ENCODE results near the gene ACADVL.
A peak's percentile ranks its signal among the peaks of the same experiment; 100 is the strongest.

ACADVL gene

DNA sequence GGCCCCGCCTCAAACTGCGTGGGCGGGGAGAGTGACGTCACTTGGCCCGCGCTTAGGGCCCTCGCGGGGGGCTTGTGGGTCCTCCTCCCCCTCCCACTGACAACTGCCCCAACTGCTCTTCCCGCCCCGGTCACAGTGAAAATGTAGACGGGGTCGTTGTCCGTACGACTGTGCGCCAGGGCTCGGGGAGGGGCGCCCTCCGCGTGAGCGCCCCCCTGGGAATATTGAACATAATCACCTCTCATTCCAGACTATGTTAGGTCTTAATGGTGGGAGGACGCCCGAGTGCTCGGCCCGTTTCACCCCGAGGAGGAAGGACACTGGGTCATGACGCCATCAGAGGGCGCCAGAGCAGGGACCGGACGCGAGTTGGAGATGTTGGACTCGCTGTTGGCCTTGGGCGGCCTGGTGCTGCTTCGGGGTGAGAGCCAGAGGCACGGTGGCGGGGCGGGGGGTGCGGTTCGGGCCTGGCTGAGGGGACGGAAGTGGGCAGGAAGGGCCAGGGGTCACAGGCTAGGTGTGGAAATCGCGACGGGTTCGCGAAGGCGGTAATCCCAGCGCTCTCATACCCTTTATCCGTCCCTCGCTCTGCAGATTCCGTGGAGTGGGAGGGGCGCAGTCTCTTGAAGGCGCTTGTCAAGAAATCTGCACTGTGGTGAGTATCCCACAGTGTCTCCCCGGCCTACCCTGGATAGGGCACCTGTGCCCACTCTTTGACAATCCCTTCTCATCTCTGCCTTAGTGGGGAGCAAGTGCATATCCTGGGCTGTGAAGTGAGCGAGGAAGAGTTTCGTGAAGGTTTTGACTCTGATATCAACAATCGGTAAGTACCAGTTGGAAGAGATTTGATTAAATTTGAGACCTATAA lies 32.7 kb downstream of the ACADVL start, which contains the start of gene ELP5:
ELP5 (plus strand) TSS at position 40 of the 868 bp plus-strand sequence; CDS start at position 376, 336 bp downstream.
- DNase-seq = no peak

DNA sequence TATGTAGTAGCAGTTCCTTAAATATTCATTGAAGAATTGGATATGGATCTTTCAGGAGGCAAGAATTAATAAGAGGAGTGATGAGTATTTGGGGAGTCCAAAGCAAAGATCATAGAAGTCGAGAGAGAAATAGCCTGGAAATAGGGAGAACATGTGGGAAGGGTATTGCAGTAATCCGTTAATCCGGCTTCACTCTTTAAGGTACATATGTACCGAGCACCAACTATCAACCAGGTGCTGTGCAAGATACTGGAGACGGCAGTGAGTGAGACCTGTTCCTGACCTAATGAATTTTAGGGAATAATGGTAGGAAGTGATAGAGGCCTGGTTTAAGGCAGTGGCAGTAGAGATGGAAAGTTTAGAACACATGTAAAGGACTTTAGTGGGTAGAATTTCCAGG lies 33.3 kb downstream of the ACADVL start:
- DNase-seq = no peak

DNA sequence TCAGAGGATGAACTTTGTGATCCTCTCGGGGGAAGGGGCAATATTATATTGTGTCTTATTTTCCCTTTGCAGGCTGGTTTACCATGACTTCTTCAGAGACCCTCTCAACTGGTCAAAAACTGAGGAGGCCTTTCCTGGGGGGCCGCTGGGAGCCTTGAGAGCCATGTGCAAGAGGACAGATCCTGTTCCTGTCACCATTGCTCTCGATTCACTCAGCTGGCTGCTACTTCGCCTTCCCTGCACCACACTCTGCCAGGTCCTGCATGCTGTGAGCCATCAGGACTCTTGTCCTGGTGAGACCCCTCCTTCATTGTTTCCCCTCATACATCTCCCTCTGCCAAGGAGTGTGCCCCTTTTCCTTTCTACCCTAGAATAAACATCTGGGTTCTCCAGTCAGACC lies 34.8 kb downstream of the ACADVL start:
- no peak for DNase-seq

DNA sequence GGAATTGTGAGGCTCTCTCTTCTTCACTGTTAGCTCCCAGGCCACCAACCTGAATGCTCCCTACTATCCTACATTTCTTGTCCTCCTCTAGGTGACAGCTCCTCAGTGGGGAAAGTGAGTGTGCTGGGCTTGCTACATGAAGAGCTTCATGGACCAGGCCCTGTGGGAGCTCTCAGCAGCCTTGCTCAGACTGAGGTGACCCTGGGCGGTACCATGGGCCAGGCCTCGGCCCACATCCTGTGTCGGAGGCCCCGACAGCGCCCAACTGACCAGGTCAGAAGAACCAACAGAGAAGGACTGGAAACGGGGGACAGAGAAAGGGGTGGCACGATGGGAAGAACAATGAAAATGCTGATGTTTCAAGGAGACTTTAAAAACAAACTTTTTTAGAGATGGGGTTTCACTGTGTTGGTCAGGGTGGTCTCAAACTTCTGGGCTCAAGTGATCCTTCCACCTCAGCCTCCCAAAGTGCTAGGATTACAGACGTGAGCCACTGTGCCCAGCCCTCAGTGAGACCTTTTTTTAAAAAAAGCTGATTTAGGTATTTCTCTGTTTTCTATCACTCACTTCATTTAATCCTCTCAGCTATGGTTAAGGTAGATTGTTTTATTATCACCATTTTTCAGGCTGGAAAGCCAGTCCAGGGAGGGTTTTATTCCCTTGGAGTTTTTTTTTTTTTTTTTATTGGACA lies 37.2 kb downstream of the ACADVL start:
- DNase-seq = no peak

DNA sequence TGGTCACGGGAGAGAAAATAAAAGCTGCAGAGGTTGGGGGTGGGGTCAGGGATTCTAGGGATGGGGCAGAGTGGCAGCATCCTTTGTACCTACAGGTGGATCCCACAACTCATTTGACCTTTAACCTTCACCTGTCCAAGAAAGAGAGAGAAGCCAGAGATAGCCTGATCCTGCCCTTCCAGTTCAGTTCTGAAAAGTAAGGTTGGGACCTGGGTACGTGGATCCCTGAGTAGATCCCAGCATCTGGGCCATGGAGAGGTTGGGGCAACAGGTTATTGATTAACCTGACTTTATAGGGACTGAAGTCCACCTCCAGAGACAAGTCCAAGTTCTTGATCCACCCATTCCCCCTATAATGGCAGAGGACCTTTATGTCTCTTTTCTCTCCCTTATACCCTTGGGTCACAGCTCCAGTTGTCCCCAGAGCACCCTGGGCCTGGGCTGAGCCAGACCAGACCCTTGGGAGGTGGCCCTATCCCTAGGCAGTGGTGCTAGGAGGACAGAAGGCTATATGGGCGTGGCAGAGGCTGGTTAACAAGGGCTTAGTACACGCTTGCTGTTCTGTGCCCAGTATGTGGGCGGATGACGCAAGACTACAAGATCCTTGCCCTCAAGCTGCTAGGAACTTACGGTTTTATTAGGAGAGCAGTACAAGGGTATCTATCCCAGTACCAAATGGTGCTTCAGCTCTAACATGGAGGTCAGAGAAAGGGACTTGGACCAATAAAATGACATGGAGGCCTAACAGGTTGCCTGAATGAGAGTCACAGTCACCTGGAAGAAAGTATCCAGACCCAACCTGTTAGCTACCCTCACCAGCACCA lies 39.2 kb downstream of the ACADVL start:
- no peak for DNase-seq

DNA sequence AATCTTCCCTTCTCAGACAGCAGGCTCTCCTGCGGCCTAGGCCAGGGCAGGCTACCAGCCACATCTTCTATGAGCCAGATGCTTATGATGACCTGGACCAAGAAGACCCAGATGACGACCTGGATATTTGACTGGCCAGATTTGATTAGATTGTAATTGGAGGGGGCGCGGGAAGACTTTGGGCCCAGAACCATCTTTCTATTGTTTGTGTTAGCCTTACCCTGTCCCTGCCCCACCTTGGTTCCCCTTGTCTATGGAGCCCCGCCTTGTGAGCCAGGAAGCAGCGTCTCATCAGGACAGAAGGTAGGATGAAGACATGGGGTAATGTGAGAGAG lies 39.8 kb downstream of the ACADVL start:
- DNase-seq = no peak

DNA sequence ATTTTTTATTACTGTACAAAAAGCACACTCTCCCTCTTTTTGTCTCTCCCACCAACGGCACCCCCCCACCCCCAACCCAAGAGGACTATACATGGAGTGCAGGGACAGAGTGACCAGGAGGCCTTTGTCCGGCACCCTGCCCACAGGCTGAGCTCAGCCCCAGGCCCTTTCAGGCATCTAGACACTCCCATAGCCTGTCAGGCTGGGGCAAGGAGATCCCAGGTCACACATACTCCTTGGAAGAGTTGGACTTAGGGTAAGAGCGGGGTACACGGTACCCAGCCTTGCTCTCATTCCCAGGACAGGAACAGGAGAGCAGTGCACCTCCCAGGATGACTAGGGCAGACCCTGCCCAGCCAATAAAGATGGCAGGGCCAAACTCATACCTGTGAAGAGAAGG lies 40.4 kb downstream of the ACADVL start:
- no peak for DNase-seq

DNA sequence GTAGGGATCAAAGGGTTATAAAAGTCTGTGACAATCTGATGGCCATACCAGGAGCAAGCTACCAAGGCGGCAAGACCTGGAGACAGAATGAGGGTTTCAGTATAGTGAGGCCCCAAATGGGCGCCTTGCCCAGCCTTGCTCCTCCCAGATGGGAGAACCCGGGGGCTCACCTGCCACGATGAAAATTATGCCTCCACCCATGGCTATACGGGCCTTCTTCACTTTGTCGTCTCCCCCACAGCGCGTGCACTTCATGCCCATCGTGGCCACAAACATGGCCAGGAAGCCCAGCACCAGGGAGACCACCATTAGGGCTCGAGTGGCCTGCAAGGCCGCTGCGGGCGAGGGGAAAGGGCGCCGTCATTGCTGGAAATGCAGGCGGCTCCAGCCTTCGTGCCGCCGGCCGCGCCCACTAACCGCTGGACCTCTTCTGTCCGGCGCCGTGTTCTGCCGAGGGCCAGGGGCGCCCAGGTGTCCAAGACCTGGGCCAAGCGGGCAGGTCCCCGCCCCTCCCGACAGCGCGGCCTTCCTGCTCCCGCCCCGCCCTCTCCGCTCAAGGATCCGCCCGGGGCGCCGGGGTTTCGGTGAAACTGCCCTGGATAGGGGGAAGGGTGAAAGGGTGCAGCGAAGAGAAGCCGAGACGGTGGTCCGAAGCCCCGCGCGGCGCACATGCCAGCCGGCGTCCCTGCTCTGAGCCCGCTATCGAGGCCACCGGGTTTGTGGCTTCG lies 41.1 kb downstream of the ACADVL start:
- DNase-seq = no peak

DNA sequence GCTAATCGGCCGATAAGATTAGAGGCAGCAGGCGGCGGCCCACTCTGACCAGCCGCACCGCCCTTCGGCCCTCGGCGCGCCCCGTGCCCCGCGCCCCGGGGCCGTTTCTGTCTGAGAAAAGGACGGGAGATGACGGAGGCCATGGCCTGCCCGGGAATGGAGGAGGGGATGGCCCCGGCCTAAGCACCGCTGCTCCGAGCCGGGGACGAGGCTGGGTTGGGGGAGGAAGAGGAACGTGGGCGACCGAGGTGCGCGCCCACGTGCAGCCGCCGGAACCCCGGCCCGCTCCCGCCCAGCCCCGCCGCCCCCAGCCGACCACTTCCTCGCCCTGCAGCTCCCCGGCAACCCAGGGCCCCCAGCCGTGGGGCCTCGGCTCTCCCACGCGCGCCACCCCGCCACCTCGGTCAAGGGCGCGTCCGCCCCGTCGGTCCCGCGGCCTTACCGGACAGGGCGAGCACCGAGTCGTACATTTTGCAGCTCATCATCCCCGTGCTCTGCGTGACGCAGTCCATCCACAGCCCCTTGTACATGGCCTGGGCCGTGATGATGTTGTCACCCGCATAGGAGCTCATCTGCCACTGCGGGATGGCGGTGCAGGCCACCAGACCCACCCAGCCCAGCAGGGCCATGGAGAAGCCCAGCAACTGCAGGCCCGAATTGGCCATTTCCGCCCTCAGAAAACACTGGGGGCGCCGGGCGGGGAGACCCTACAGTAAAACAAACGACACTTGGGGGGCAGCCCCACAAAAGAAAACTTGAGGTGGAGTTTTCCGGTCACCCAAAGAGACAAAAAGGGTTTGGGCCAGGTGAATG lies 41.8 kb downstream of the ACADVL start:
- DNase-seq = no peak

DNA sequence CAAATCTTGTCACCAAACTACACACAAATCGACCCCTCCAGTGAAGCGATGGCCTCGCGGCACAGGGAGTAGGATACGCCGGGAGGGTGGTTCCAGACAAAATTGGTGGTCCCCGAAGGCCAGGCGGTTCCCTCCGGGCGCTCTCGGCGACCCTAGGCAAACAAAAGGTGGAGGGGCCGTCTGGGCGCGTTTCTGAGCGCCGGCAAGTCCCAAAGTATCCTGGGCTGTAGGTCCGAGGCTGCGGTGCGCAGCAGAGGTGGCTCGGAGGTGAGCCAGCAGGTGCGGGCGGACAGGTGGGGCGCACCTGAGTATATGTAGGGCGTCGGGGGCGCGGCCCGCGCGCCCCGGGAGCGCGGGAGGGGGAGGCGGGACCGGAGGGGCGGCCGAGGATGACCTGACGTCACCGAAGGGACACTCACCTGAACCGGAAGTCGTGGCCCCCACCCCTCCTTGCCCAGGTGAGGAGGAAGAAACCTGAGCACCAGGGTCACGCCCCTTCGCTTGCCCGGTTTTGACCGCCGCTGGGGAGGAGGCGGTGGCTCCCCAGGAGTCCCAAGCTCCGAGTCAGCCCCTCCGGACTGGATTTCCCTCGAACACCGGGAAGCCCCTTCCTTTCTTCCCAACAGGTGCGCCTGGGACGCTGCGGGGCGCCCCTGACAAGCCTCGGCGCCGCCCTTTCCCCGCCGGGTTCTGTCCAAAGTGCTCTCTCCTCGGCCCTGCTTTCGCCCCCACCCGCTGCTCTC lies 42.6 kb downstream of the ACADVL start, which contains the start of gene CLDN7:
CLDN7 (minus strand) TSS at position 287 of the 743 bp plus-strand sequence. CDS start 435 bp downstream, outside the sequence.
- DNase-seq = peak; percentile 29

DNA sequence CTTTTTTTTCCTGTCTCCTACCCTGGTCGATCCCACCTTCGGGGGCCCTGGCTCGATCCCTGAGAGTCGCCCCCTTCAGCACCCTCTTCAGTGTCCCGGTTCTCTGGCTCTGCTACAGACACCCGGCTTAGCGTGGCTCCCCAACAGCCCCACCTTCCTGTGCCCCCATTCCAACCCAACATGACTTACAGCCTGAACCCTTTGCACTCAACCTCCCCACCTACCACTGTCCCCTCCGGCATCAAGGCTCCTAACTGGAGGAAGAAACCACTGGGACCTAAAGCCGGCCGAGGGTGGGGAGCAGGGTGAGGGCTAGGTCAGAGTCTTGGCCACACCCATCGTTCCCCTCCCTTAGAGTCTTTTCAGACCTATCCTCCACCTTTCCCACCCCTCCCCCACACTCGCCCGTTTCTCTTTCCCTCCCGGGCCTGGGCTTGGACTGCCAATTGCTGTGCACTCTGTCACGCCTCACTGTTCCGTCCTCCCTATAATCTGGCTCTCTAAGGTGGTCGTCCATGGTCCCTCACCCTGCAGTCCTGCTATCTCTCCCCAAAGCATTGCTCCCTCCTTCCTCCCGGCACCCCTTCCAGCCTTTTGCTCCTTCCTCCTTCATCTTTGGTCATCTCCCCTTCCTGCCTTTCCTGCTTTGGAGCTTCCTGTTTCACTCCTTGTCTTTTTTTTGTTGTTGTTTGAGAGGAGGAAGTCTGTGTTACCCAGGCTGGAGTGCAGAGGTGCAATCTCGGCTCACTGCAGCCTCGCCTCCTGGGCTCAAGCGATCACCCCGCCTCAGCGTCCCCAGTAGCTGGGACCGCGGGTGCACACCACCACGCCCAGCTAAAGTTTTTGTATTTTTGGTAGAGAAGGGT lies 43.4 kb downstream of the ACADVL start:
- no peak for DNase-seq

DNA sequence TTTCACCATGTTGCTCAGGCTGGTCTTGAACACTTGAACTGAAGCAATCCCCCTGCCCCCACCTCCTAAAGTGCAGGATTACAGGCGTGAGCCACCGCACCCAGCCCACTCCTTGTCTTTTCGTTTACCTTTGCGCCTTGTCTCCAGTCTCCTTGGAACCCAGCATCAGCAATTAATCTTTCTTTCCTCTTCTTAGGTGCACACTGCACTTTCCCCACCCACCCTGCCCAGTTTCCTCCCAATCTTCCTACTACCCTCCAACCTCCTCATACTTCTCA lies 44.0 kb downstream of the ACADVL start:
- no peak for DNase-seq

DNA sequence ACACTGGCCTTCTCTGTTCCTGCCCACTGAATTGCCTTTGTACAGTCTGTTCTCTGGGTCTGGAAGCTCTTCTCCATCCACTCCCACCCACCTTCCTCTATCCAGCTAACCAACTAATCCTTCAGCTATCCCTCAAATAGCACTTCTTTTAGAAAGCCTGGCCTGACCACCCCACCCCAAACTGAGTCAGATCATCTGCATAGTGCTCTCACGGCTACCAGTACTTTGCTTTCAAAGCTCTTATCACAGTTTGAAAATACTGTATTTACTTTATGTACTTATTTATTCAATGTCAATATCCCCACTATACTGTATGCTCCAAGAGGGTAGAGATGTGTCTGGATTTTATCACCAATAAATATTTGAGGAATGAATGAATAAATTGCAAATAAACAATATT lies 47.0 kb downstream of the ACADVL start:
- DNase-seq = no peak

All from NCI-H187 treated with DMSO at 0.1 percent for 48 hours (cell line).